ENCODE data around the gene TTLL7. TPM values are rescaled to one million over a fixed set of nuclear protein-coding genes. Genes with fewer than 3 reads are reported as not detected.

Gene TTLL7
- total RNA-seq, 1 donor from 2014 or later, result 8.6 TPM

DNA sequence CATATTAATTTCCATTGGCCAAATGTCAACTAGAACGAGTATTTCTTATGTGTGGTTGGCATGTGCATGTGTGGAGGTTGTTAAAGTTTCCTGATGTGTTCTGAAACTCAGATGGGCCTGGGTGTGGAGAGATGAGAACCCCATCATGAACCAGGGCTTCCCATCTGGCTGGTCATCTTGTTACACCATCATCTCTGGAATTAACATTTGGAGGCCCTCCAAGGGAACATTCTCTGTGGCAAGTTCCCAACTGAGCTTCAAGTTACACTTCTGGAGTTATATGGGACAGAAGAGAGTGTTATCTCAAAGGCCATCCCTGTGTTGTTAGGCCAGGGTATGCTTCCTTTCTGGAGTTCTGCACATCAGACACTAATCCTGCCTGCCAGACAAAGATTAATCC, 183.6 kb downstream of the TTLL7 start:
- Mint-ChIP-seq H3K27me3 (ENCODE audit: unreplicated experiment) (no peaks in the 10 kb centered on the region), H3K9me3 (ENCODE audit: unreplicated experiment) (no peaks in the 10 kb centered on the region), H3K4me3 (ENCODE audit: unreplicated experiment) (no peak overlapping the region), H3K4me1 (ENCODE audit: unreplicated experiment) (peaks cover 2% of the 10 kb centered on the region), H3K27ac (ENCODE audit: unreplicated experiment) (no peak overlapping the region), H3K36me3 (ENCODE audit: unreplicated experiment) (no peaks in the 10 kb centered on the region)
- no peak for TF ChIP-seq CTCF (IDR thresholded peaks at IDR 0.05)
- DNase-seq (ENCODE audit: extremely low spot score, unreplicated experiment), result no peak

Other genes with a start within 250 kb of the TTLL7 start
- 35.3 and 35.4 TPM in 2 replicates for gene PRKACB, start 145.1 kb upstream of the TTLL7 start, total RNA-seq